GM12892 (cell line): ENCODE measurements around the gene LRRC8B.
"Not testable (repeated sequence)": the region's sequence is repeated elsewhere in the genome, so short reads cannot be mapped to it uniquely, and the experiment has no call there.

Source experiments
- DNase-seq: peaks from one replicate; pipeline ENCODE4 v3.0.0; 2011; ENCODE audit not compliant: insufficient read length
- FAIRE-seq: peaks from 2 replicates; lab custom pipeline; 2011; peaks lifted over from hg19 to GRCh38; lab: Jason Lieb, UNC
- POLR2A ChIP-seq: IDR thresholded peaks from 2 replicates; pipeline ENCODE4 v1.6.1; 2011; ENCODE audit warnings: low read depth, low read length, control low read depth
- POLR2AphosphoS5 ChIP-seq: IDR thresholded peaks from 2 replicates; pipeline ENCODE4 v1.6.1; 2011; ENCODE audit warnings: low read depth, low read length, control low read depth
- TAF1 ChIP-seq: IDR thresholded peaks from 2 replicates; pipeline ENCODE4 v1.6.1; 2011; ENCODE audit warnings: low read depth, mild to moderate bottlenecking, control low read depth, low read length, borderline replicate concordance

The LRRC8B gene

DNA sequence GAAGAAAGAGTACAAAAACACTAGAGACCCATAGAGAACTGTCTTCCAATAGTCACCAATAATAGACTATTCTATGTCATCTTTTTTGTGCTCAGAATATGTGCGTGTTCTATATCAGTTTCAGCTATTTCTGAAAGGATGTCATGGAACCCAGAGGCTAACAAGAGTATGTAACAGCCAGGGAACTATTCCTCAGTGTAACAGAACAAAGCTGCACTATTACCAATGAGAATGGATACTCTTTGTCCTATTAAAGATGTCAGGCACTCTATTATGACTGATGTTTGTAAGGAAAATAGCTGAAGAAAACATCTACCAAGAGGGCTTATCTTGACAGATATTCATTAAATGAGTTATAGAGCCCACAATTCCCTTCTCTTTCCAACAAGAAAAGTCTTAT lies 99.7 kb downstream of the LRRC8B start:
- DNase-seq, result no peak
- no peak for TF ChIP-seq POLR2AphosphoS5
- no peak for TF ChIP-seq POLR2A
- no peak for TF ChIP-seq TAF1
- no peak for FAIRE-seq

DNA sequence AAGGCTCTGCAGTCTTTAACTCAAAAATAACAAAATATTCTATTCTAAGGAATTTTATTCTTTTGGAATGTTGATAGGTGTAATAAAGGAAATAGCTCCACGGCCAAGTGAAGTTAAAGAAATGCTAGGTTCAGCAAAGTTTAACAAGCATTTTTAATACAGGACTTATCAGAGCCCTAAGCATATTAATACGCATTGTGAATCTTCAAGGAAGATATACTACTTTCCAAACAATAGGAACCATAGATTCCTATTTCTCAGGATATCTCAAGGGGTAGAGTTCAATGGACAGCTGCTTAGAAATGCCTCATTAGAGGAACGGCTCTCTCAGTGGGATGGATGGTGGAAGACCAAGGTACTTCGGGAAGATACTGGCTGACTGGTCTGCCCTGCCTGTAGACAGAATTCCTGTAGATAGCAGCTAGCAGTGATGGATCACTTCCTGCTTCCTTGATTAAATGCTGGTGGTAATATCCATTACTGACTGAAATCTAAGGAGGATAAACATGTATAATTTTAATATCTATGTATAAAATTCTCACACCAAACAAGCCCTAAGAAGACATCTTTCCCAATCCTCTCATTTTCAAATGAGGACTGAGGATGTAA lies 100.2 kb downstream of the LRRC8B start:
- TF ChIP-seq POLR2AphosphoS5 (no peak), POLR2A (no peak), TAF1 (no peak)
- FAIRE-seq (no peak), DNase-seq (no peak)

DNA sequence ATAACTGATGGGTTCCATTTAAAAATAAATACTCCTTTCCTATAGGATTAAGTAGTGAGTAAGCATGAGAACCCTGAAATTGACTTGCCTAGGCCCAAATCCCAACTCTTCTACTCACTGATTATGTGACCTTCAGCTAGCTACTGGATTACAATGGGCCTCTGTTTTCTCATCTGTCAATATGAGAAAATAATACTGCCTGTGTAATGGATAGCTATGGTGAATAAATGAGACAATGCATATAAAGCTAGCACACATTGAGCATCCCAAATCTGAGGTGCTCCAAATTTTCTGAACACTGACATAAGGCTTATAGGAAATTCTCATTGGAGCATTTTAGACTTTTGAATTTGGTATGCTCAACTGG lies 103.0 kb downstream of the LRRC8B start:
- TF ChIP-seq POLR2AphosphoS5 (no peak), POLR2A (no peak), TAF1 (no peak)
- no peak for DNase-seq
- FAIRE-seq, result no peak

DNA sequence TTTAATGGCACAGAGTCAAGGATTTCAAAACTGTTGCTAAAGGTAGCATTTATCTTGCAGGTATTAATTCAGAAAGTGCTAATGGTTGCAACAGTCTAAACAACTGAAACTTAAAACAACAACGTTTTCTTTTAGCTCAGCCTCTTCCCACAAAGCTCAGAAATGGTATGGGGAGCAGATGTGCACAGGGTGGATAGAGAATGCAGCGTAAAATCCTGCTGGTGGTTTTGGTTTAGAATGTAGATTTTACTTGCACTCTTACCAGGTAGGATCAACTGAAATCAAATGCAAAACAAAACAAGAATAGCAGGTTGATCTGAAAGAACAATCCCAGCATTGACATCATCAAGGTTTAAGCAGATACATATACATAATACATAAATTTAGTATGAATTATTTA lies 104.5 kb downstream of the LRRC8B start:
- DNase-seq, result no peak
- FAIRE-seq, result no peak
- no peak for TF ChIP-seq TAF1
- no peak for TF ChIP-seq POLR2A
- TF ChIP-seq POLR2AphosphoS5, result no peak

DNA sequence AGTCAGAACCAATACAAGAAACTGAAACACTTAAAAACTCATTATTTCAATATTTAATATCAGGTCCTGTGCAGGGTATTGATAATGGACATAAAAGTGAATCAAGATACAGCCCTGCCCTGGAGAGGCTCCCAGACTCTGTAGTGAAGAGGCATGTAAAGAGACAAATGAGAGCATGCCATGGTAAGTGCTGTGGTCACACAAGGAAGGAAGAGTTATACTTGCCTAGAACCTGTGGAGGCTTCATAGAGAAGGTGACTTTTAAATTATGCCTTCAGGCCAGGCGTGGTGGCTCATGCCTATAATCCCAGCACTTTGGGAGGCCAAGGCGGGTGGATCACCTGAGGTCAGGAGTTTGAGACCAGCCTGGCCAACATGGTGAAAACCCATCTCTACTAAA lies 105.0 kb downstream of the LRRC8B start:
- DNase-seq, FAIRE-seq: not testable (repeated sequence)

DNA sequence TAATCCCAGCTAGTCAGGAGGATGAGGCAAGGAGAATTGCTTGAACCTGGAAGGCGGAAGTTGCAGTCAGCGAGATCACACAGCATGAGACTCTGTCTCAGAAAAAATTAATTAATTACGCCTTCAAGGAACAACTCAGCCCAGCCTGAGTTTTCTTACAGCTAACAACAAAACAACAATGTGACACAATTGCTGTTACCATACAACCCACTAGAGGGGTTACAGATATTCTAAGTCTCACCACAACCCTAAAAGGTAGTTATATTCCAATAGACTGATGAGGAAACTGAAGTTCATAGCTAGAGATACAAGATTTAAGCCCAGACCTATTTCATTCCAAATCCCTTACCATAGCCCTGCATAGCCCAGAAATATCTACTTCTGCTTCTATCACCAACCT lies 105.4 kb downstream of the LRRC8B start:
- DNase-seq (no peak), FAIRE-seq (no peak)
- TF ChIP-seq TAF1, result no peak
- TF ChIP-seq POLR2AphosphoS5, result no peak
- no peak for TF ChIP-seq POLR2A

DNA sequence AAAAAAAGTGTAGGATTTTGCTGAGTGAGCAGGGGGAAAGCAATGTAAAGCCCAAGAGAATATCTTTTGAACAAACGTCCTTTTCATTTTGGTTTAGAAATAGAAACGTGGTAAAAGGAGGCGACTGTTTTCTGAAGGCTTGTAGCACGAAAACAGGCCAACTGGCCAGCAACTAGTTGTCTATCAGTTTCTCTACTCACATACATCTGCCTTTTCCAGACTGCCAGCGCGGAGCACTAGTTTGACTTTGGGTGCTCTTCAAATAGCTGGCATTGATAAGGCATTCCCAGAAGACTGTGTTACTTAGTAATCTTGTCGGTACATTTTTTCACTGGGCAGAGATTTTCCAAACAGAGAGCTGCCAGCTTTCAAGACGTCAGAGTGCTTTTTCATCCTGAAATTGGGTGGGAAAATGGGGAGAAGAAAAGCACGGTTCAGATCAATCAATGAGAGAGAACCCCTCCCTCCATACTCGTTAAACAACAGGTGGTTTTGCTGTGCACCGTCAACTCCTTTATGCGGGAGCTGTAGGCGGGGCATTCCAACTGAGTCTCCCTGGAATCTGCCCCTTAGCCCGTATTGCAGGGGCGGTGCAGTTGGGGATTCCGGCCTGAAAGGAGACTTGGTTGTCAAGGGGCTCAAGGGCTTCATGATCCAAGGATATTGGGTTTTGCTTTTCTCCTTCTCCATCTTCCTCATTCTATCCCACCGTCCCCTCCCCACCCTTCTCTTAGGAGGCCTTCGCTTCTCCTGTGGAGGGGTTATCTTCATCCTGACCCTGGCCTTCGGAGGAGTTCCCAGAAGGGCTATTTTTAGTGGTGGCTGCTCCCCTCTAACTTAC lies 107.4 kb downstream of the LRRC8B start:
- TF ChIP-seq POLR2A (no peak), TAF1 (no peak), POLR2AphosphoS5 (no peak)
- FAIRE-seq, result peak; percentile 24
- DNase-seq, result no peak

DNA sequence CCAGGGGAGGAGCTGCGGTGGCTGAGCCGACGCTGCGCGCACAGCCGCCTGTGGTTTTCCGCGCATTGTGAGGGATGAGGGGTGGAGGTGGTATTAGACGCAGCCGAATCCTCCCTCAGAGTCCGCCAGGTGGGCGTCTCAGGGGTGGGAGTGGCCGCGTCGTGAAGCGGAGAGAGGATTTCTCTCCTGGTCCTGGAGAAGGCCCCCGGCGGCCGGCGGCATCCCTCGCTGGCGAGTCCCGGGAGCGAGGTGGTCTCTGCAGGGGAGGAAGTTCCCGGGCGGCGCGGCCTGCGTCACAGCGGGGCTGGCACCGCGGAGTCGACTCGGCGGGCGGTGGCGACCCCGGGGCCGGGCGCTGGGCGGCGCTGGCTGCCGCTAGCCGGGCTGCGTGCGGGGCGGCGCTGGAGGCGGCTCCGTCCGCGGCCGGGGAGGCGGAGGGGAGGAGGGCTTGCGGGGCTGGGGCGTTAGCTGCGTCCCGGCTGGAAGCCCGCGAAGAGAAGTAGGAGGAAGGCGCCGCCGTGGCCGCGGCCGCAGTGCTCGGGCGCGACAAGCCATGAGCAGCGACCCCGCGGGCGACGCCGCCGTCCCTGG lies 108.1 kb downstream of the LRRC8B start, which contains the start of gene LRRC8C:
Gene LRRC8C (plus strand): TSS at position 464 of the 591 bp plus-strand sequence. CDS start 53,354 bp downstream, outside the sequence.
- FAIRE-seq (peak; percentile 89), DNase-seq (peak; percentile 66)
- no peak for TF ChIP-seq POLR2A
- TF ChIP-seq TAF1, result no peak
- no peak for TF ChIP-seq POLR2AphosphoS5

DNA sequence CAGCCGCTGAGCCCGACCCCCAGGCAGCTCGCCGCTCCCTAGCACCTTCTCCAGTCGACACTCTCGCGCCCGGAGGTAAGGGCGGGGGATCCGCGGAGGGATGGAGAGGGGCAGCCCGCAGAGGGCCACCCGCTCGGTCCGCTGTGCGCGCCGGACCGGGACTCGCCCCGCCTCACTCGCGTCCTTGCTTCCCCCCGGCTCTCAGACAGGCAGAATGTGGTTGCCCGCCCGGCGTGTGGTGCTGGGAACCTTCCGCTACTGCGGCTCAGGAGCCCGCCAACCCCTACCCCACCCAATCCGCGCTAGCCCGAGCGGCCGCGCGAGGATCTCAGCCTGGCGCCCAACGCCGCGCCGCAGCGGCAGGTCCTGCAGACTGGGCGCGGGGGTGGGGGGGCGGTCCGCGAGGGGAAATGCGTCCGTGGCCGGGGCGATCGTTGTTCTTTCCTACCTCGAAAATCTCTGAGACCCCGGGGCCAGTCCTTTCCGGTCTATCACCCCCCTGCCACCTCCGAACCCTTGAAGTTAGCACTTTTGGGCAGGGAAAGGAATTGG lies 108.7 kb downstream of the LRRC8B start:
- DNase-seq (peak; percentile 40), FAIRE-seq (no peak)
- TF ChIP-seq TAF1 (no peak), POLR2AphosphoS5 (no peak), POLR2A (no peak)

DNA sequence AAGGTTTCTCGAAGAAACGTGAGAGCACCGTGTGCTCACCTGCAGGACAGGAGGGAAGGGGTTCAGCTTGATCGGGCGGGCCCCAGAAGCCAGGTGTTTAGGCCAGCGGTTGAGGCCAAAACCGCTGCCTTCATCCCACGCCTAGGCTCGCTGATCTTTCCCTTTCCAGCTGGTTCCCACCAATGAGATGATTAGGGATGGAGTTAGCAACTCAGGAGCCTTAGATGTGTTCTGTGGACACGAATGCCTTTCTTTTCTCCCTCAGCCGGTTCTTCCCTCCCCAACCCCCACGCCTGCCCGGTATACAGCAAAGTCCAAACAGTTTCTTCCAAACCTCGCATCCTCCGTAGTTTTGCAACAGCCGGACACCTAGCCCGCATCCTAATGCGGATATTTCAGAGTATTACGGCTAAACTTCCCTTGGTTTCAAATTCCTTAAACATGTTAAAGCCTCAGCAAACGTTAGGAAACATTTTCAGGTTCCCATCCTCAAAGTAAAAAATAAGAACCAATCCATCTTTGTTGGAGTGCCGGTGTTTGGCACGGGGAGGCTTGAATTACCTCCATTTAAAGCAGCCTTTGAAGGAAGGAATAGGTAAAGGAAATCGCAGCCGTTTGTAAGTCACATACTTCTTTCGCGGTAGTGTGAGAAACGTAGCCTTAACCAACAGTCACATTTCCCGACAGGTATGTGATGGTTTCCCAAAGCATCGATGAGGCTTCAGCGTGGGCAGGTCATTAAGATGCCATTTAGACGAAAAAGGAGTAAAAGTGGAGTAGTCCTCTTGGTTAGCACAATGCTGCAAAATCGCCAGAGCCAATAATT lies 109.4 kb downstream of the LRRC8B start:
- TF ChIP-seq POLR2AphosphoS5, result no peak
- TF ChIP-seq TAF1, result no peak
- TF ChIP-seq POLR2A, result no peak
- DNase-seq (no peak), FAIRE-seq (peak; percentile 60)
